Activated CD4-positive, alpha-beta T cell treated with anti-CD3 and anti-CD28 coated beads for 4 hours (primary cell): ENCODE data around the gene RAPGEF4.

ENCODE experiments used
- DNase-seq, 2 donors: peaks; one replicate each; pipeline ENCODE4 v3.0.0-alpha.2; 2020

Gene RAPGEF4

DNA sequence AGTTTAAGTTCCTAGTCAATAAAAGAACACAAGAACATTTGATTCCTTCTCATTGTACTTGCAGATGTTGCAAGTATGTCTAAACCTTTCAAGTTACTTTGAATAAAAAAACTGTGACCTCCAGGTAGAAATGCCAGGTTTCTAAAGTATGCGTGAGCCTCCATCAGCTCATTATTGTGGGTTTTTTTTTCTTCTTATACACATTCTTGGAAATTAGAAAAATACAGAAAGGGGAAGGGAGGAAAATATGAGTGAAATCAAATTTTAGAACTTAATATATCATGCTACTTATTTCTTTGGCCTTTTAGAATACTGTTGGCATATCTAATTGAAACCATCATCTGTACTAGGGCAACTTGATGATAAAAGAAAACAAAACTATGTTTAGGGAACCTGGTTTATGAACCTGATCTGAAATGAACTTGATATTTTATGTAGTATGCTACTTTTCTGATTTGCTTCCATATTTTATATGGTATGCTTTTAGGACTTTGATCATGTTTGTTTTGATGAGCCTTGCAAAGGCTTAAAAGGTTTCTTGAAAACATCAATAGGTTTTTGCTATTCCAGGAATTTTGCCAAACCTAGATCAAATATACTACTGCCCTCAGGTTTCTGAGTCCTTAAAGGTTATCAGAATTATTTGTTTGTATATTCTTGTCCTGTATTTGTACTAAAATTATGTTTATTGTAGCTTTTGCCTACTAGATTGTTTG is 209.3 kb downstream of the RAPGEF4 start:
- no peak for DNase-seq

- no peak for DNase-seq
Measured at GRCh38 chr2:172945510-172945850, 209.8 kb downstream of the RAPGEF4 start.

GRCh38 chr2:172947461-172948153 is 212.0 kb downstream of the RAPGEF4 start:
- no peak for DNase-seq

DNA sequence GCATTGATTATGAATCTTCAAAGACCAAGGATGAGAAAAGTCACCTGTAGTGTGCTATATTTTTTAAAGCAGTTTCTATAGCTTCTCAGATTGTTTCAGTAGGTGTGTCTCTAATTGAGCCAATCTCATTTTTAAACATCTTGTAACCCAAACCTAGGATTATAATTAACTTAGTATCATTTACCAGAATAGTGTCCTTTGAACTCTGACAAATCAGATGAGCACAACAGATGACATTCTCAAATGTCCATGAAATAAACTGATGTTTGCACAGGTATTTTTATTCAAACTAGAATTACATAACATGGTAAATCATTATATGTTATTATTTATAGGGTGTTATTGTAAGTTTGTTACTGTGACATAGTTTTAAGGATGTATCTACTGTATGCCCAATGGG is 213.9 kb downstream of the RAPGEF4 start:
- DNase-seq = no peak

- DNase-seq = no peak
Measured at GRCh38 chr2:172950565-172950964, 214.9 kb downstream of the RAPGEF4 start.

DNA sequence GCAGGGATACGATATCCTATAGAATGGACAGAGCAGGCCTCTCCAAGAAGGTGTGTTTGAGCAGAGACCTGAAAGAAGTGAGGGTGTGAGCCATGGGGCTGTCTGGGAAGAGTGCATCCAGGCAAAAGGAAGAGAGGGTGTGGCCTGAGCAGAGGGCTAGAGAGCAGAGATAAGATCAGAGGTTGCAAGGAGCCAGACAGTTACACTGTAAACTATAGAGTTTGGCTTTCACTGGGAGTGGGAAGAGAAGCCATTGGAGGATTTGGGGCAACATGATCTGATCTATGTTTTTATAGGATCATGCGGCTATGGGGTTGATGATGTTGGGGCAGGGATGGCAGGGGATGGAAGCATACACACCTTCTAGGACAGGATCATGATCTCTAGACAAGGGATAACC is 215.9 kb downstream of the RAPGEF4 start:
- DNase-seq = no peak

DNA sequence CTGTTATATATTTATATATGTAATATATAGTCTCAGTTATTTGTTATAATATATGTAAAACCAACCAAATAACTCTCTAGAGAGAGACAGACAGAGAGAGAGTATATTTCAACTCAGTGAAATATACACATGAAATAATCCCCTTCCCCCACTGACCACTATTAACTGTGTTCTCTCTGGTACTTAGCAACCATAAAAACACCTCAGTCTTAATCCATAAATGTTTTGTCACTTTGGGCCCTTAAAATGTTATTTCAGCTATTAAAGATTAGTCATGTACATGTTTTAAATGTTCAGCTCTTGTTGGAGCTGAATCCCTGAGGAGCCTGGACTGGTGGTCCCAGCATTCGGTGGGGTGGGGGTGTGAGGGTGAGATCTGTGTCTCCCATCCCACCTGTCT is 217.8 kb downstream of the RAPGEF4 start:
- DNase-seq = no peak

DNA sequence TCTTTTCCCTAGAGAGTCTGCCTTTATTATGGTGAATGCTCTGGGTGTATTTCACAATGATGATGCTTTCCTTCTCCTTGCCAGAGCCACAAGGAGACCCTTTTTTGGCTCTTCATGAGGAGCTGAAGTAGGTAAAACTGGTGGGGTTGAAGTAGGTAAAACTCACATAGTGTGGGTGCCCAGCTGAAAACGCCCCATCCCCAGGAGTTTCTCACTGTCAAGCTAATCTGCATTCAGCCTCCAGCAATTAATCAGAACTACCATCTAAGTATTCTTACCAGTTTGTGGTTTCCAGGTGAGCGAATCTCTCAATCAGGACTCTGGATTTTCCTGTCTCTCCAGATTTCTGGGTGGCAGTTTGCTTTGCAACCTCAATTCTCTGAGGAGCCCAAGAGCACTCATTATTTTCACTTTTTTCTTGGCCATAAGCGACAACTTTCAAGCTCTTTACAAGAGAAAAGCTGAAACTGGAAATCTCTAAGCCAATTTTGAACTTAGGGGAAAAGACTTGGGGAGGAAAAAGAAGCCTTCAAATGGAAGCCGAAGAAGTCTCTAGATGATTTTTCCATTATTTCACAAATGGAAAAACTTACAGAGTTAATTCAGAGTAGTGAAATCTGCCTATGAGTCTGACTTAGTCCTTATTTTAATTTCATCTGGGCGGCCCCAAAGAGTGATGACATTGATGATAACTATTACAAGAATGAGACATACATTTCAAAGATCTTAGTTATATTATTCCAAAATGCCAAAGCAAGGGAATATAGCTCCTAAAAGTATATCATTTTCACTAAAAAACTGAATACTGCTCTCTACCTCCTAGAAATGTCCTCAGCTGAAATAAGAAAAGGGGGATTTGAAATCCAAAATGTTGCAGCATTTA is 218.6 kb downstream of the RAPGEF4 start:
- no peak for DNase-seq

DNA sequence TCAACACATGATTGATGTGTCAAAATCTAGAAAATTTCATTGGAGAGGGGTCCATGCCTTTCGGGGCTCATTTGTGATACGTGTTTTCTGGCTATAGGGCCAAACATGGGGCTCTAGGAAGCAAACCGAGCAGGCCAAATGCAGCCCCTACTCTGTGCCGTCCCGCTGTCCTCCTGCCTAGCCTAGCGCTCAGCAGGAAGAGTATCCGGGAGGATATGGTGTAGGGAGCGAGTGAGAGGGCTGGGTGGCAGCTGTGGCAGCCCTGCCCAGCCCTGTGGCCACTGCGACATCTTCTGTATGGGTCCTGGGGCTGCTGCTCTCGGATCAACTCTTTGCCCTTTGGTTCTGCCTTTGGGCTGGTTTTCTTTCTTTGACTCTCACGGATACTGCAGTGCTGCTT is 219.9 kb downstream of the RAPGEF4 start:
- DNase-seq = no peak

DNA sequence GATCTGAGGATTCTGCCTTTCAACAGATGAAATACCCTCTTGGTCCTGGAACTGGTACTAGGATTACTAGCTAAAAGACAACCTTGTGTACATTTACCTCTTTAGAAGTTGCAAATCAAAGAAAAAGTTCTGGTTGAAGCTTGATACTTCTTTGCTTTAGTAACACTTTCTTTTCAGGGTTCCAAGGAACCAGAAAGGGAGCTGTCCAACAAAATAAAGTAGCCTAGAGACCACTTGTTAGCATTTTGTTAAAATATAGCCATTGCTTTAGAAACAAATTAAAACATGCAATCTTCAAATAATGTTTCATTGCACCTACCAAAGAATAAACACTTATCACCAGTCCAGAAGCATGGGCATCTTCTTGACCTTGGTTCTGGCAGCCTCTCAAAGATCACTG is 222.1 kb downstream of the RAPGEF4 start:
- no peak for DNase-seq

- DNase-seq = no peak
Measured at GRCh38 chr2:172962082-172962481, 226.4 kb downstream of the RAPGEF4 start.

DNA sequence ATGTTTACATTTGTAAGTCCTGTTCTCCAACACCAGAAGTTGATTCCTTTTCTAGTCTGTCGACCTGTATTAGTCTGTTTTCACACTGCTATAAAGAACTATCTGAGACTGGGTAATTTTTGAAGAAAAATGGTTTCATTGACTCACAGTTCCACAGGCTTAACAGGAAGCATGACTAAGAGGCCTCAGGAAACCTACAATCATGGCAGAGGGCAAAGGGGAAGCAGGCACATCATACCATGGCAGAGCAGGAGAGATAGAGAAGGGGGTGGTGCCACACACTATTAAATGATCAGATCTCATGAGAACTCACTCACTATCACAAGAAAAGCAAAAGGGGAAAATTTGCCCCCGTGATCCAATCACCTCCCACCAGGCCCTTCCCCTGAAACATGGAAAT is 227.2 kb downstream of the RAPGEF4 start:
- DNase-seq = peak in 1 of 2 donors; percentile 9

- DNase-seq = no peak
Measured at GRCh38 chr2:172964511-172965139, 229.0 kb downstream of the RAPGEF4 start.

DNA sequence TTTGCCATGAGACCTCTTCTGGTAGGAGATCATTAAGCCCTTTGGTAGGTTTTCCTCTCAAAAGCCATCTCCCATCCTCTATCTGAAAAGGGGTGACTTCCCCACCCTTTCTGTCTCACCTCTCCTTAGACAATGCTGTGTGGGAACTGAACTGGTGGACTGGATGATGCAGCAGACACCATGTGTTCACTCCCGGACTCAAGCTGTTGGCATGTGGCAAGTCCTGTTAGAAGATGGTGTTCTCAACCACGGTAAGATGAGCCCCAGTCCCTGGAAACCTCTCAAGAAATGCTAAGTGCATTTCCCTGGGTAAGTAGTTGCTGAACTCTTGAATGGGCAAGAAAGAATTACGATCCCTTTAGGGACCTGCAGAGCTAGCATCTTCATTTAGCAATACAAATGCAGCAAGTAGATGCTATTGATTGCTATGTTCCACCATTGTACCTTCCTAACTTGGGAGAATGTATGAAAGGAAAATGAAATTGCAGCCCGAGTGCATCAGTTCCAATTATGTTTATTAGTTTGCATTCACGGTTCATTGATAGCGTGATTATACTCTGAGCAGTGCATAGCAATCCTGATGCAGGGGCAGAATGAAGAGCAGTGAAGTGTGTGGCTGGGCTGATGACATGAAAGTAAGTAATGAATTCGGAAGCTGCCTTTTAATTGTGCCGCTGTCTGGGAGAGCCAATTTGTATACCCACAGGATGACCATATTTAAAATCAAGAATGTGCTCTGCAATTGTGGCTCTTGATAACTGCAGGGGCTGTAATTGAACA is 230.0 kb downstream of the RAPGEF4 start:
- no peak for DNase-seq

GRCh38 chr2:172967036-172967982 is 231.7 kb downstream of the RAPGEF4 start:
- no peak for DNase-seq

- no peak for DNase-seq
Measured at GRCh38 chr2:172968061-172968469, 232.4 kb downstream of the RAPGEF4 start.

DNA sequence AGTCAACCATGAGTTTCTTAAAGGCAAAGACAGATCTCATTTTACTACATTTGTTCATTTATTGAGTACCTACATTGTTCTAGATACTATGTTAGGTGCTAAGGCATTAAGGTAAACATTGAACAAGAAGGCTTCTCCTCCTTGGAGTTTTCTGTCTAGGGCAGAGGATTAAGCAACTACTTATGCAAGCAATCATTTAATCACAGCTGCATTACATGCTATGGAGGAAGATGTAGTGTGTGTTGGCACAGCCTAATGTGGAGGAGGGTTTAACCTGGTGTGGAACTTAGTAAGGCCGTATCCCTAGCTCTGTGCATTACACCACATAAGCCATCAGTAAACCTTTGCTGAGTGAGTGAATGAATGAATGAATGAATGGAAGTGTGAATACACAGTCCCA is 233.5 kb downstream of the RAPGEF4 start:
- no peak for DNase-seq

DNA sequence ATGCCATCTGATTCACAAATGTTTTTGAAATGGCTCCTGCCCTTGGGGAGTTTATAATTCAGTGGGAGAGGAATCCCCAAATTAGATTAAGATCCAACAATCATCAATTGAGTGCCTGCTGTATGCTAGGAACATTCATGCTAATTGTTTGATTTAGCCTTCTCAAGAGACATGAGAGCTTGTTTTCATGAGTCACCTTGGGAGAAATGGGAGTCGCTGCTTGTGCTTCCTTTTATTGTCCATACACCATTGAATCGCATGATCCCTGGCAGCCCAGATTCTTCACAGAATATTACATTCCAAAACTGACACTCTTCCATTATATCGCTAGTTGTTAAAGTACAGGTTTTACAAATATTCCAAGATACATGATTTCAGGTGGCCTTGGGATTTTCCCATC is 234.0 kb downstream of the RAPGEF4 start:
- DNase-seq = no peak

DNA sequence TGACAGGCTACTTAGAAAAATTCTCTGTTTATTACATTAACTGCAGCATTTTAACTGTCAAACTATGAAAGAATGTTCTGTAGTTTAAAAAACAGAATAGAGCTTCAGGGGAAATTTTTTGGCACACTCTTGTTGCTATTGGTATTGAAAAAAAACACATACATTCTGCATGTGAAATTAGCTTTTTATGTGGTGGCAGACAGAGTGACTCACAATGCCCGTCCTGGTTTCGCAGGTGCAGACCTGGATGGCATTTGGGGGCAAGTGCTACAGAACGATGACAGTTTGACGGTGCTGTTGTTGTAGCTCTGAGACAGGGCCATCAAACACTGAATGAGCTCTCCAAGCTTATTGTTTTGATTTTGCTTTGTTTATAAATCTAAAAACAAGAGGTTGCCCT is 235.0 kb downstream of the RAPGEF4 start:
- peak; percentile 12 to 34 for DNase-seq

DNA sequence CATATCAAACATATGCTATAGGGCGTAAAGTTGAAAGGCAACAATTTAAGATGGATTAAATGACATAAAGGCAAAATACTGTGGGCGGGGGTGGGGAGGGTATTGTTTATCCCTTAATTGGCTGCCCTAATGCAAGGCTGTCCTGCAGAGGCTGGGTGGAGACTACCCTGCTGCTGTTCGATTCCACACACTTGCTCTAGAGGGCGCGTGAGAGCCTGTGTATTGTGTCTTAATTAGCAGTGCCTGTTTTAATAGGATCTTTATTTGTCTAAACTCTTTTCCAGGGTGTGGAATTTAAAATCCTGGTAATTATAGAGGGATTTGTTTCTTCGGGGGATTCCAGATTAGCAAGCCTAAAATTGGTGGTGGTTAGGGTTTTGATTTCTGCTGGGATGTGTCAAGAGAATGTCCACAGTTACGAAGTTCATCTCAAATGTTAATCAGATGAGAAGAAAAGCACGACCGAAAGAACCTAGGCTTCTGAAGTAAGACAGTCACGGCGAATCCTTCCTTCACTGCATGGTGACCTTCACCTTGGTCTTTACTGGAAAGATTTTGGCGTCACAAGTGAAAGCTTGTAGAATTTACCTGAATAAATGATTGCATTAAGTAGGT is 236.5 kb downstream of the RAPGEF4 start:
- DNase-seq = peak; percentile 11 to 24

GRCh38 chr2:172974762-172975161 is 239.1 kb downstream of the RAPGEF4 start:
- no peak for DNase-seq
